ENCODE data around the gene GFM1.

DNA sequence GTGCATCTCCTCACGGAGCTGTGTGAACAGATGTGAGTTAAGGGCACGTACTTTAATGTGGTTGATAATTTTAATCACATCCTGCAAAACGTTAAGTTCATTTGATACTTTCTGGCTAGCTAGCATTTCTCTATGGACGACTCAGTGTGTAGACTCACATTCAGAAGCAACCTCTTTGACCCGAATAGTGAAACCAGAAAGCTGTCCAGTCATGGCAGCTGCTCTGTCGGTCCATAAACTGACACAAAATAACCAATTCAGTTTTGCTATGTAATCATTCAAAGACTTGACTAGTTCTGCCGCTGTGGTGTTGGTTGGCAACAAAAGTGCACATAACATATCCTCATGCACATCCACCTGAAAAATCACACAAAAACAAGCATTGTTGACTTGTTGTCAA is 3.7 kb upstream of the GFM1 start:
- TF ChIP-seq POLR2A (IDR thresholded peaks at IDR 0.05): no peak
- TF ChIP-seq, protein P1, sequence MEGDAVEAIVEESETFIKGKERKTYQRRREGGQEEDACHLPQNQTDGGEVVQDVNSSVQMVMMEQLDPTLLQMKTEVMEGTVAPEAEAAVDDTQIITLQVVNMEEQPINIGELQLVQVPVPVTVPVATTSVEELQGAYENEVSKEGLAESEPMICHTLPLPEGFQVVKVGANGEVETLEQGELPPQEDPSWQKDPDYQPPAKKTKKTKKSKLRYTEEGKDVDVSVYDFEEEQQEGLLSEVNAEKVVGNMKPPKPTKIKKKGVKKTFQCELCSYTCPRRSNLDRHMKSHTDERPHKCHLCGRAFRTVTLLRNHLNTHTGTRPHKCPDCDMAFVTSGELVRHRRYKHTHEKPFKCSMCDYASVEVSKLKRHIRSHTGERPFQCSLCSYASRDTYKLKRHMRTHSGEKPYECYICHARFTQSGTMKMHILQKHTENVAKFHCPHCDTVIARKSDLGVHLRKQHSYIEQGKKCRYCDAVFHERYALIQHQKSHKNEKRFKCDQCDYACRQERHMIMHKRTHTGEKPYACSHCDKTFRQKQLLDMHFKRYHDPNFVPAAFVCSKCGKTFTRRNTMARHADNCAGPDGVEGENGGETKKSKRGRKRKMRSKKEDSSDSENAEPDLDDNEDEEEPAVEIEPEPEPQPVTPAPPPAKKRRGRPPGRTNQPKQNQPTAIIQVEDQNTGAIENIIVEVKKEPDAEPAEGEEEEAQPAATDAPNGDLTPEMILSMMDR (IDR thresholded peaks at IDR 0.05): no peak

All from esophagus squamous epithelium (tissue), 4 donors.